Small intestine (tissue), 7 donors: Measurements from ENCODE around the gene AHNAK. TPM values are rescaled to one million over a fixed set of nuclear protein-coding genes. Genes with fewer than 3 reads are reported as not detected.

Experiments used
- DNase-seq, 2 donors: peaks; one replicate each; pipeline versions ENCODE4 v3.0.0 to v3.0.0-alpha.2; 2013
- FAIRE-seq: peaks from 2 replicates; lab custom pipeline; 2012; peaks lifted over from hg19 to GRCh38; lab: Jason Lieb, UNC
- H3K27ac ChIP-seq, 3 donors: one replicate each; pipeline ENCODE4 v1.5.1; 2013; ENCODE audit warnings: low read length in 2 of 3, mild to moderate bottlenecking in 2 of 3, control low read depth in 1 of 3, inconsistent platforms in 1 of 3, low read depth in 1 of 3, moderate library complexity in 1 of 3
- H3K27me3 ChIP-seq, 3 donors: one replicate each; pipeline ENCODE4 v1.6.1; 2013; ENCODE audit warnings: low read length in 3 of 3, inconsistent platforms in 1 of 3; ENCODE audit not compliant: control insufficient read depth in 3 of 3, insufficient read depth in 3 of 3
- H3K36me3 ChIP-seq, 3 donors: one replicate each; pipeline ENCODE4 v1.6.1; 2013; ENCODE audit warnings: low read length in 3 of 3, inconsistent platforms in 1 of 3, low read depth in 1 of 3, mild to moderate bottlenecking in 1 of 3, moderate library complexity in 1 of 3; ENCODE audit not compliant: control insufficient read depth in 3 of 3, insufficient read depth in 2 of 3
- H3K4me1 ChIP-seq, 3 donors: one replicate each; pipeline ENCODE4 v1.6.1; 2013; ENCODE audit warnings: low read length in 2 of 3, inconsistent platforms in 1 of 3, low read depth in 1 of 3, mild to moderate bottlenecking in 1 of 3, moderate library complexity in 1 of 3; ENCODE audit not compliant: control insufficient read depth in 3 of 3, insufficient read depth in 2 of 3
- H3K4me3 ChIP-seq, 3 donors: one replicate each; pipeline ENCODE4 v1.5.1; 2013; ENCODE audit warnings: low read length in 3 of 3, control low read depth in 1 of 3, inconsistent platforms in 1 of 3, low read depth in 1 of 3, mild to moderate bottlenecking in 1 of 3, moderate library complexity in 1 of 3
- H3K9me3 ChIP-seq, 2 donors: one replicate each; pipeline ENCODE4 v1.6.1; 2013; ENCODE audit warnings: low read depth in 1 of 2, low read length in 1 of 2; ENCODE audit not compliant: control insufficient read depth in 2 of 2, insufficient read depth in 1 of 2
- WGBS, 3 donors: extraction: QIAGEN DNeasy Blood & Tissue Kit; methylation state at CpG; one replicate each; pipeline ENCODE4 v1.1.7; 2013; 5-methylcytosine and 5-hydroxymethylcytosine counted together
- polyA plus RNA-seq, 4 donors: library from polyadenylated mRNA; stranded (reverse) in 3 of 4; unstranded in 1 of 4; fragments of 200-250 nt in 3 of 4; fragments of 120-200 nt in 1 of 4; gene quantifications; one replicate each; pipeline versions ENCODE4 v1.2.1 to v1.2.3, GENCODE V29; 2013
- donor health status: healthy with polysubstance abuse.
- donor health status: control.
- donor health status: control.
- donor health status: Bipolar disorder and iron deficiency.
- donor health status: healthy.

The AHNAK gene
- polyA plus RNA-seq, 4 donors, result 72.1 to 110 (median 86.8) TPM

GRCh38 chr11:62536301-62536957 is 10.2 kb downstream of the AHNAK start:
- Histone ChIP-seq H3K27me3 (no peaks in the 10 kb centered on the region), H3K27ac (peak overlapping the region in 1 of 3 donors; percentile 40), H3K4me3 (no peak overlapping the region), H3K4me1 (peaks cover 17 to 41% (median 22%) of the 10 kb centered on the region in 3 donors), H3K9me3 (no peaks in the 10 kb centered on the region), H3K36me3 (peaks cover 15 to 90% (median 27%) of the 10 kb centered on the region in 3 donors)
- 16 to 41% (median 30%) methylated on average over 21 of the region's 21 CpGs for WGBS, 3 donors
- DNase-seq (no peak), FAIRE-seq (no peak)

DNA sequence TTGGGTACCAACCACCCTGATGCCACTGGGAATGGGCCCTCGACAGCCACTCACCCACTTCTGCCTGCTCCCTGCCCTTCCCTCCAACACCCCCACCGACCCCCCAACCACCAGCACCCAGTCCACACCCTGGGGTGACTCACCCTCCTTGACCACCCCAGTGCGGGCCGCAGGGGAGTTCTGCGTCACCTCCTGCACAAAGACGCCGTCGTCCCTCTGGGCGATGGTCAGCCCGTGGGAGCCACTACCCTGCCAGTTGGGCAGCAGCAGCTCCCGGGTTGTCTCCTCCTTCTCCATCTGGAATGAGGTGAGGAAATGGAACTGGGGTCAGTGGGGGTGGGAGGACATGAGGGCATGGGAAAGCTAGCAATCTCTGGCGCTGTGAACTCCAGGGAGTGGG is 10.8 kb downstream of the AHNAK start:
- FAIRE-seq, result no peak
- H3K9me3 ChIP-seq, result no peaks in the 10 kb centered on the region
- WGBS, 3 donors, result 24 to 67% (median 53%) methylated on average over 12 of the region's 12 CpGs
- peaks cover 11 to 35% (median 22%) of the 10 kb centered on the region in 3 donors for H3K4me1 ChIP-seq
- H3K27me3 ChIP-seq, result no peaks in the 10 kb centered on the region
- H3K36me3 ChIP-seq, result peaks cover 15 to 90% (median 33%) of the 10 kb centered on the region in 3 donors
- DNase-seq, result peak in 1 of 2 donors; percentile 31
- no peak overlapping the region for H3K27ac ChIP-seq
- H3K4me3 ChIP-seq, result no peak overlapping the region

- peaks cover 15 to 90% (median 39%) of the 10 kb centered on the region in 3 donors for H3K36me3 ChIP-seq
- H3K4me1 ChIP-seq, result peaks cover 9 to 26% (median 19%) of the 10 kb centered on the region in 3 donors
- H3K27me3 ChIP-seq, result no peaks in the 10 kb centered on the region
- H3K27ac ChIP-seq, result no peak overlapping the region
- no peak overlapping the region for H3K4me3 ChIP-seq
- WGBS, 3 donors, result 93 to 96% (median 96%) methylated on average over 15 to 19 of the region's 19 CpGs
- no peaks in the 10 kb centered on the region for H3K9me3 ChIP-seq
- no peak for DNase-seq
- FAIRE-seq, result no peak
Observed at GRCh38 chr11:62534779-62535545, 11.6 kb downstream of the AHNAK start.

DNA sequence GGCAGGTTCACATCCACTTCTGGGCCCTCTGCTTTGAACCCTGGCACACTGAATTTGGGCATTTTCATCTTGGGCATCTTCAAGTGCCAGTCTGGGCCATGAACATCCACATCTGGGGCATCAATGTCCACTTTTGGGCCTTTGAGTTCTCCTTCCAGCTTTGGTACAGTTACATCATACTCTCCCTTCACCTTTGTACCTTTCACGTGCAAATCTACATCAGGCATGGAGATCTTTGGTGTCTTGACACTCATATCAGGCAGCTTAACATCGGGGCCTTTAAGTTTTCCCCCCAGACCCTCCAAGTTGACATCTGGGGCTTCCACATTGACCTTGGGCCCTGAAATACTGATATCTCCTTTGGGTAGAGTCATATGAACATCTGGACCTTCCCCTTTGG is 14.5 kb downstream of the AHNAK start:
- peaks cover 15 to 86% (median 45%) of the 10 kb centered on the region in 3 donors for H3K36me3 ChIP-seq
- peaks cover 0 to 5% (median 0%) of the 10 kb centered on the region in 3 donors for H3K4me1 ChIP-seq
- FAIRE-seq (no peak), DNase-seq (no peak)
- 53 to 78% (median 62%) methylated on average over 2 of the region's 2 CpGs for WGBS, 3 donors
- H3K9me3 ChIP-seq, result peaks cover 0 to 4% of the 10 kb centered on the region in 2 donors
- no peaks in the 10 kb centered on the region for H3K27me3 ChIP-seq
- H3K27ac ChIP-seq, result no peak overlapping the region
- H3K4me3 ChIP-seq, result no peak overlapping the region

DNA sequence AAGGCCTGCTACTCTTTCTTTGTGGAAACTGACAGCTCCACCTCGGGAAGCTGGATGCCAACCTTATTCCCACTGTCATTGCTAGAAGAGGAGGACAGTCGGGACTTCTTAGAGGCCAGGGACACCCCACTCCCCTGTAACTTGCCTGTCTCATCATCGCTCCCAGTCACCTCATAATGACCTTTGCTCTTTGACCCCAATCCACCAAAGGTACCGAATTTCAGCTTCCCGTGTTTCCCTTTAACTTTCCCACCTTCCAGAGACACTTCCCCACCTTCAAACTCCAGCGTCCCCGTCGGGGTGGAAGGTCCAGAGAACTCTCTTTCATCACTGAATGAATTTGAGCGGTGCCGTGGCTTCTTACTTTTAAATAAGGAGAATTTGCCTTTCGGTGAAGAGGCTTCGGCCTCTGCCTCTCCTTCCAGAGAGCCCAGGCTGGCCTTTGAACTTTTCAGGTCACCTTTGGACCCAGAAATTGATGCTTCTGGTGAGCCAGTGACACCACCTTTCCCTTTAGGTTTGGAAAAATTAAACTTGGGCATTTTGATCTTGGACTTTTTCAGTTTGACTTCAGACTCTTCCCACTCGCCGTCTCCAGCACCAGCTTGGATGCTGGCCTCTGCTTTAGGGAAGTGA is 29.8 kb downstream of the AHNAK start:
- DNase-seq (peak in 1 of 2 donors; percentile 25), FAIRE-seq (no peak)
- peaks cover 0 to under 1% of the 10 kb centered on the region in 2 donors for H3K9me3 ChIP-seq
- 80 to 84% (median 81%) methylated on average over 14 of the region's 14 CpGs for WGBS, 3 donors
- no peak overlapping the region for H3K27ac ChIP-seq
- H3K4me1 ChIP-seq, result no peaks in the 10 kb centered on the region
- H3K27me3 ChIP-seq, result no peaks in the 10 kb centered on the region
- H3K4me3 ChIP-seq, result no peak overlapping the region
- H3K36me3 ChIP-seq, result peaks cover 10 to 69% (median 16%) of the 10 kb centered on the region in 3 donors

- no peak overlapping the region for H3K4me3 ChIP-seq
- FAIRE-seq (no peak), DNase-seq (no peak)
- no peaks in the 10 kb centered on the region for H3K4me1 ChIP-seq
- 81 to 84% (median 83%) methylated on average over 7 of the region's 7 CpGs for WGBS, 3 donors
- H3K27me3 ChIP-seq, result no peaks in the 10 kb centered on the region
- H3K36me3 ChIP-seq, result peaks cover 7 to 54% (median 10%) of the 10 kb centered on the region in 3 donors
- H3K9me3 ChIP-seq, result no peaks in the 10 kb centered on the region
- H3K27ac ChIP-seq, result no peak overlapping the region
Observed at GRCh38 chr11:62514151-62514550, 32.5 kb downstream of the AHNAK start.

GRCh38 chr11:62513626-62514025 is 33.0 kb downstream of the AHNAK start:
- WGBS, 3 donors, result 88 to 90% (median 89%) methylated on average over 10 of the region's 10 CpGs
- H3K4me3 ChIP-seq, result no peak overlapping the region
- peaks cover 0 to 4% (median 0%) of the 10 kb centered on the region in 3 donors for H3K4me1 ChIP-seq
- FAIRE-seq (no peak), DNase-seq (no peak)
- H3K36me3 ChIP-seq, result peaks cover 4 to 48% (median 5%) of the 10 kb centered on the region in 3 donors
- no peaks in the 10 kb centered on the region for H3K9me3 ChIP-seq
- no peak overlapping the region for H3K27ac ChIP-seq
- H3K27me3 ChIP-seq, result no peaks in the 10 kb centered on the region

DNA sequence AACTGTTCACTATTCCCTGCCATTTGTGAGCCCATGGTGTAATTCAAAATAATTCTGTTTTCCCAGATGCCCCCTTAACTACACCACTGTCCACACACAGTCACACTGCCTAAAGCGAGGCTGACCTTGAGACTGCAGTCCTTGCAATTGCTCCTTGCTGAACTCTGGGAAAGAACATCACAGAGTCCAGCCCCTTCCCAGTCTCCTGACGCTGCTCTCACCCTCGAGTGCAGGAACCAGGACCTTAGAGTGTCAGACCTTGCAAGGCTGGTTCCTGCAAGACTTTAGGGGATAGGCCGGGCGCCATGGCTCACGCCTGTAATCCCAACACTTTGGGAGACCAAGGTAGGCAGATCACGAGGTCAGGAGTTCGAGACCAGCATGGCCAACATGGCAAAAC is 33.6 kb downstream of the AHNAK start:
- WGBS, 3 donors, result 81 to 86% (median 83%) methylated on average over 8 of the region's 8 CpGs

More for the DNA sequence above, 33.6 kb downstream of the AHNAK start:
- no peak for FAIRE-seq
- DNase-seq, result no peak
- peaks cover 3 to 42% (median 3%) of the 10 kb centered on the region in 3 donors for H3K36me3 ChIP-seq
- no peak overlapping the region for H3K4me3 ChIP-seq
- no peaks in the 10 kb centered on the region for H3K9me3 ChIP-seq
- H3K27me3 ChIP-seq, result no peaks in the 10 kb centered on the region
- peaks cover 0 to 10% (median 0%) of the 10 kb centered on the region in 3 donors for H3K4me1 ChIP-seq
- H3K27ac ChIP-seq, result no peak overlapping the region
